ENCODE measurements around the gene FMN1. TPM values are rescaled to one million over a fixed set of nuclear protein-coding genes. Genes with fewer than 3 reads are reported as not detected.

The FMN1 gene
- total and polyA plus RNA-seq, 2 of the 8 experiments (the other 6 are each of a cell fraction or from before 2014, with no cell fraction given): 0.27 to 3.7 TPM

- TF ChIP-seq TAF7 (optimal IDR thresholded peaks at IDR 0.05; ENCODE audit: borderline replicate concordance, low read depth, low read length): no peak
- no peak for TF ChIP-seq TEAD4 (IDR thresholded peaks at IDR 0.05; ENCODE audit: low read depth, low read length)
- TF ChIP-seq BRCA1 (IDR thresholded peaks at IDR 0.05; ENCODE audit: low read depth, low read length): no peak
- no peak for TF ChIP-seq CHD2 (IDR thresholded peaks at IDR 0.05; ENCODE audit: low read length)
Measured at GRCh38 chr15:32982001-32982400, 212.5 kb downstream of the FMN1 start (continued).
